H1 (cell line): Measurements from ENCODE around the gene LYZ.

ENCODE experiments used
- ATF3 ChIP-seq: IDR thresholded peaks from 2 replicates; pipeline ENCODE4 v1.6.1; 2011; ENCODE audit warnings: low read depth, mild to moderate bottlenecking, low read length; ENCODE audit not compliant: insufficient read depth
- CEBPB ChIP-seq: IDR thresholded peaks from 2 replicates; pipeline ENCODE4 v1.6.1; 2012; ENCODE audit warnings: low read depth, low read length
- CHD2 ChIP-seq: IDR thresholded peaks from 2 replicates; pipeline ENCODE4 v1.6.1; 2012; ENCODE audit warnings: low read length, improper control_type of control experiment
- CTCF ChIP-seq, 3 experiments: IDR thresholded peaks; 1 replicate in 2 of 3; 2 replicates in 1 of 3; pipeline versions ENCODE4 v1.5.1 to v1.6.1; 2011; ENCODE audit warnings: low read length in 3 of 3, mild to moderate bottlenecking in 3 of 3, inconsistent platforms in 2 of 3, low read depth in 1 of 3, moderate library complexity in 1 of 3; ENCODE audit not compliant: insufficient read depth in 1 of 3; ENCODE audit errors: control extremely low read depth in 1 of 3
- MAX ChIP-seq: IDR thresholded peaks from 2 replicates; pipeline ENCODE4 v1.6.1; 2012; ENCODE audit warnings: inconsistent platforms
- POLR2AphosphoS5 ChIP-seq: IDR thresholded peaks from 2 replicates; pipeline ENCODE4 v1.6.1; 2011; ENCODE audit warnings: low read depth, low read length
- RAD21 ChIP-seq, 2 experiments: IDR thresholded peaks in 1 of 2; conservative IDR thresholded peaks in 1 of 2; 2 replicates each; pipeline ENCODE4 v1.6.1; 2011; ENCODE audit warnings: low read depth in 2 of 2, low read length in 2 of 2, improper control_type of control experiment in 1 of 2, inconsistent platforms in 1 of 2, mild to moderate bottlenecking in 1 of 2, moderate library complexity in 1 of 2

GRCh38 chr12:69383074-69383473 lies 34.9 kb downstream of the LYZ start:
- TF ChIP-seq RAD21 (IDR thresholded peaks at IDR 0.05 in 1 of 2, conservative IDR thresholded peaks at IDR 0.05 in 1 of 2; ENCODE audit: low read depth in 2 of 2, low read length in 2 of 2) (no peak), ATF3 (no peak), POLR2AphosphoS5 (no peak), CTCF (IDR thresholded peaks at IDR 0.05; ENCODE audit: control extremely low read depth in 1 of 3, insufficient read depth in 1 of 3, low read depth in 1 of 3, low read length in 3 of 3) (no peak), CEBPB (no peak), MAX (no peak), CHD2 (no peak)
